ENCODE results near the gene TUBB4B. TPM values are rescaled to one million over a fixed set of nuclear protein-coding genes. Genes with fewer than 3 reads are reported as not detected.

TUBB4B gene
- total RNA-seq, 1 donor from 2014 or later, result 725 TPM

GRCh38 chr9:137277329-137278041 lies 36.4 kb downstream of the TUBB4B start, which contains the start of gene TOR4A:
TOR4A (plus strand) TSS chr9:137277726; CDS start chr9:137278690, 964 bp downstream.
- H3K4me3 ChIP-seq (ENCODE audit: low read depth, low read length), result peak within 1 kb of the TSS; percentile 69
- DNase-seq (ENCODE audit: low read depth), result no peak

GRCh38 chr9:137278061-137278701 lies 37.1 kb downstream of the TUBB4B start:
- DNase-seq (ENCODE audit: low read depth), result no peak
- no peak for TF ChIP-seq CTCF (conservative IDR thresholded peaks at IDR 0.05; ENCODE audit: low read depth, low read length)
- H3K4me3 ChIP-seq (ENCODE audit: low read depth, low read length), result peak overlapping the region; percentile 69

More at GRCh38 chr9:137277329-137278041, 36.4 kb downstream of the TUBB4B start, which contains the start of gene TOR4A:
- TF ChIP-seq CTCF (conservative IDR thresholded peaks at IDR 0.05; ENCODE audit: low read depth, low read length), result peak; percentile 42

GRCh38 chr9:137278721-137279711 lies 37.9 kb downstream of the TUBB4B start:
- H3K4me3 ChIP-seq (ENCODE audit: low read depth, low read length), result peak overlapping the region; percentile 69
- DNase-seq (ENCODE audit: low read depth), result no peak
- no peak for TF ChIP-seq CTCF (conservative IDR thresholded peaks at IDR 0.05; ENCODE audit: low read depth, low read length)

- no peak overlapping the region for H3K4me3 ChIP-seq (ENCODE audit: low read depth, low read length)
- TF ChIP-seq CTCF (conservative IDR thresholded peaks at IDR 0.05; ENCODE audit: low read depth, low read length), result no peak
- no peak for DNase-seq (ENCODE audit: low read depth)
These were observed 38.8 kb downstream of the TUBB4B start for GRCh38 chr9:137279741-137280473.

- no peak overlapping the region for H3K4me3 ChIP-seq (ENCODE audit: low read depth, low read length)
- no peak for DNase-seq (ENCODE audit: low read depth)
These were observed 39.6 kb downstream of the TUBB4B start for GRCh38 chr9:137280474-137281344.

More at GRCh38 chr9:137280474-137281344, 39.6 kb downstream of the TUBB4B start:
- no peak for TF ChIP-seq CTCF (conservative IDR thresholded peaks at IDR 0.05; ENCODE audit: low read depth, low read length)

Data from epithelial cell of proximal tubule (primary cell).